Parathyroid adenoma (tissue), 2 donors: ENCODE measurements around the gene LPGAT1.

Source experiments
- H2AFZ ChIP-seq: fragments of 300-600 bp; sonication (generic); one replicate; pipeline ENCODE4 v1.7.0; 2017; ENCODE audit warnings: antibody characterized with exemption, mild to moderate bottlenecking
- H3K27ac ChIP-seq: fragments of 300-600 bp; sonication (generic); one replicate; pipeline ENCODE4 v1.7.0; 2017
- H3K27me3 ChIP-seq: fragments of 300-600 bp; sonication (generic); one replicate; pipeline ENCODE4 v1.7.0; 2017; ENCODE audit warnings: low read length; ENCODE audit not compliant: control insufficient read depth, insufficient read depth
- H3K36me3 ChIP-seq: fragments of 300-600 bp; sonication (generic); one replicate; pipeline ENCODE4 v1.7.0; 2017; ENCODE audit warnings: low read length; ENCODE audit not compliant: control insufficient read depth, insufficient read depth
- H3K4me1 ChIP-seq: fragments of 300-600 bp; sonication (generic); one replicate; pipeline ENCODE4 v1.7.0; 2017; ENCODE audit warnings: control low read depth
- H3K4me2 ChIP-seq: fragments of 300-600 bp; sonication (generic); one replicate; pipeline ENCODE4 v1.7.0; 2017; ENCODE audit warnings: low read length
- H3K4me3 ChIP-seq: fragments of 300-600 bp; sonication (generic); one replicate; pipeline ENCODE4 v1.7.0; 2017; ENCODE audit warnings: low read depth, low read length
- H3K79me2 ChIP-seq: fragments of 300-600 bp; sonication (generic); one replicate; pipeline ENCODE4 v1.7.0; 2017; ENCODE audit warnings: control low read depth
- H3K9ac ChIP-seq: fragments of 300-600 bp; sonication (generic); one replicate; pipeline ENCODE4 v1.7.0; 2017; ENCODE audit warnings: mild to moderate bottlenecking
- H3K9me3 ChIP-seq: fragments of 300-600 bp; sonication (generic); one replicate; pipeline ENCODE4 v1.7.0; 2017; ENCODE audit warnings: low read length; ENCODE audit not compliant: control insufficient read depth
- CTCF ChIP-seq: fragments of 300-600 bp; sonication (generic); IDR thresholded peaks from one replicate; pipeline ENCODE4 v1.7.0; 2017; ENCODE audit warnings: antibody characterized with exemption, mild to moderate bottlenecking
- donor health status: primary hyperparathyroidism.

The LPGAT1 gene

GRCh38 chr1:211742889-211743529, 87.6 kb downstream of the LPGAT1 start:
- Histone ChIP-seq H3K9me3 (no peaks in the 10 kb centered on the region), H3K79me2 (no peaks in the 10 kb centered on the region), H3K4me3 (no peak overlapping the region), H3K4me2 (no peak overlapping the region), H3K9ac (no peak overlapping the region), H3K27me3 (no peaks in the 10 kb centered on the region), H2AFZ (no peak overlapping the region), H3K4me1 (no peaks in the 10 kb centered on the region), H3K27ac (no peak overlapping the region), H3K36me3 (no peaks in the 10 kb centered on the region)
- TF ChIP-seq CTCF = no peak

DNA sequence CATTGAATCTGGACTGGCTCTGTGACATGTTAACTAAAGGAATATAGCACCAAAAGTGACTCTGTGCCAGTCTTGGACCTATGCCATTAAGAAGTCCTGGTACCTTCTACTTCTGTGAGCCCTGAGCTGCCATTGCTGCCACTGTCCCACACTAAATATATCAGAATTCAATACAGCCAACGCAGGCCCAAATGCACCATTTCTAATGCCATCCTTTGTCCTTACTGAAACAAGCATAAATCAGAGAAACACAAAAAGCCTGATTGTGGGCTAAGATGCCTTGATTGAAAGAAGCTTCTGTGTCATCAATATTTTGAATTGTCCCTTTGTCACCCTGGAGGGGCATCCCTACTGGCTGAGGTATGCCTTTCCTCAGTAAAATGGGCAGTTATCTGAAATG, 88.3 kb downstream of the LPGAT1 start:
- Histone ChIP-seq H3K79me2 (no peaks in the 10 kb centered on the region), H3K9ac (no peak overlapping the region), H3K9me3 (no peaks in the 10 kb centered on the region), H3K4me2 (no peak overlapping the region), H3K4me3 (no peak overlapping the region), H2AFZ (no peak overlapping the region), H3K4me1 (no peaks in the 10 kb centered on the region), H3K27me3 (no peaks in the 10 kb centered on the region), H3K36me3 (no peaks in the 10 kb centered on the region), H3K27ac (no peak overlapping the region)
- no peak for TF ChIP-seq CTCF

DNA sequence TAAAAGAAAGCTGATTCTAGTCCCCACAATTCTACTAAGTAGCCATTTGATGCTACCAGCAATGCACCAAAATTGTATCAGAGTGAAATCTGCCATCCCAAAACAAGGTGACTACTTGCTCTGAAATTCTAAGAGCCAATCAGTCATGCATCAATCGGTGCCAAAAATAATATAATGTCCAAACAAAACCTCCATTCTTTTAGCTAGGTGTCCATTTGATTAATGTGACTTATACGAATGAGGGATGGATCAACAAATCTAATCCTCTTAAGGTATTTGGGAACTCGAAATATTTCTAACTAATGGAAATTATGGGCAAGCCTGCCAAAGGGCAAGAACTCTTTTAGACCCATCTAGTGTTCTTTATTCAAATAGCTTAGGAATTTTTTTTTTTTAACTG, 88.8 kb downstream of the LPGAT1 start:
- Histone ChIP-seq H3K79me2 (no peaks in the 10 kb centered on the region), H3K4me2 (no peak overlapping the region), H3K4me1 (no peaks in the 10 kb centered on the region), H3K9me3 (no peaks in the 10 kb centered on the region), H3K36me3 (no peaks in the 10 kb centered on the region), H3K27ac (no peak overlapping the region), H3K4me3 (no peak overlapping the region), H3K9ac (no peak overlapping the region), H2AFZ (no peak overlapping the region), H3K27me3 (no peaks in the 10 kb centered on the region)
- TF ChIP-seq CTCF = no peak

DNA sequence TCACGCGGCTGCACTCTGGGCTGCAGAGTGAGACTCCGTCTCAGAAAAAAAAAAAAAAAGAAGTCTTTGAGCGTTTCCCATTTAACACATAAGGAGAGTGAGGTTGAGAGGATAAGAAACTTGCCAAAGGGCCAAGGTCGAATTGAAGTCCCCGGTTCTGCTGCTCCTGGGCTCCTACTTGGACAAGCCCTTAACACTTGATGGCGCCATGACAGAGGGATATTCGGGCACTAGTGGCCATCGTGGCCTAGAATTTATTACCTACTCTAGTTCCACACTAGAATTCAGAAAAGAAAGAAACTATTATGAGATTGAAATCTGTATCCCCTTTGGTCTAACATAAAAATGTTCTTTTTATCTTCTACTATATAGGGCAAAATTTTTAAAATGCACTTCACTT, 89.4 kb downstream of the LPGAT1 start:
- no peak overlapping the region for H3K9ac ChIP-seq
- H3K4me3 ChIP-seq = no peak overlapping the region
- no peak overlapping the region for H3K27ac ChIP-seq
- no peak overlapping the region for H2AFZ ChIP-seq
- no peaks in the 10 kb centered on the region for H3K9me3 ChIP-seq
- H3K4me2 ChIP-seq = no peak overlapping the region
- no peaks in the 10 kb centered on the region for H3K27me3 ChIP-seq
- no peaks in the 10 kb centered on the region for H3K79me2 ChIP-seq
- TF ChIP-seq CTCF = no peak
- no peaks in the 10 kb centered on the region for H3K4me1 ChIP-seq
- H3K36me3 ChIP-seq = no peaks in the 10 kb centered on the region

DNA sequence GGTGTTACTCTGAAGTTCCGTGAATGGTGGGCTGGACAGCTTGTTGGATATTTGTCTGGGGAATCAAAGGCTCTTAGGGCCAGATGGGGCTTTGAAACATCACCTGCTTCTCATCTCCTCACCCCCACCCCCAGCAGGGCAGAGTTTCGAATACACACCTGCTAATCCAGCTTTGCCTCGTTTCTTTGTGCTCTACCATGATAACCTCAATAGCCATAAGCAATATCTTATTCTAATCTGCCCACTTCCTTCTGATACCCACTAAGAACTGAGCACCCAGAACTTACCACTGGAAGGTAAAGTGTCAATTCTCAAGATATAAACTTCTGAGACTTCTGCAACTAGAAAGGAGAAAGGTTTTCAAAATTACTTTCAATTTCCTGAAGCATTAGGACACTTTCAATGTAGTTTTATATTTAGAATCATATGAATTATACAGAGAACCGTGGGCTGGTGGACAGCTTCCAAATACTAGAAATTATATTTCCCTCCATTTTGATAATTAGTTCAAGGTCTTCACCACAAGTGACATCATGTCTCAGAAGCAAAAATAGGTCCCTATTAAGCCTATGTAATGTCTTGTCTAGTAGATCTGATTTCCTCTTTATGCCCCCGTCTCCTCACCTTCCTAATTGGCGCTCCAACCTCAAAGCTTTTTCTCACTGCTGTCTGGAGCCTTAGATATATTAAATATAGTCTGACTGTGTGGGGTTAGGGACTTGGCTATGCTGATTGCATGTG, 90.7 kb downstream of the LPGAT1 start:
- no peaks in the 10 kb centered on the region for H3K36me3 ChIP-seq
- no peaks in the 10 kb centered on the region for H3K9me3 ChIP-seq
- TF ChIP-seq CTCF = no peak
- H3K4me1 ChIP-seq = no peaks in the 10 kb centered on the region
- H3K9ac ChIP-seq = no peak overlapping the region
- no peak overlapping the region for H3K27ac ChIP-seq
- no peak overlapping the region for H3K4me3 ChIP-seq
- no peak overlapping the region for H3K4me2 ChIP-seq
- H3K27me3 ChIP-seq = no peaks in the 10 kb centered on the region
- H3K79me2 ChIP-seq = no peaks in the 10 kb centered on the region
- no peak overlapping the region for H2AFZ ChIP-seq
